GM12878 (cell line): Measurements from ENCODE around the gene XPOT.

Source experiments
- CTCF ChIP-seq, 3 experiments: IDR thresholded peaks in 2 of 3; conservative IDR thresholded peaks in 1 of 3; 2 replicates each; pipeline ENCODE4 v1.5.1; 2011; ENCODE audit warnings: low read depth in 3 of 3, low read length in 3 of 3, mild to moderate bottlenecking in 3 of 3, control low read depth in 2 of 3, moderate library complexity in 2 of 3, inconsistent platforms in 1 of 3, mixed read lengths in 1 of 3; ENCODE audit not compliant: control insufficient read depth in 2 of 3, insufficient read depth in 1 of 3; ENCODE audit errors: extremely low read depth in 1 of 3
- EZH2 ChIP-seq: IDR thresholded peaks from 2 replicates; pipeline ENCODE4 v1.6.1; 2012; ENCODE audit warnings: low read depth, mild to moderate bottlenecking, control low read depth, inconsistent platforms, low read length, borderline replicate concordance; ENCODE audit not compliant: control insufficient read depth
- GABPA ChIP-seq: IDR thresholded peaks from 2 replicates; pipeline ENCODE4 v1.6.1; 2014; ENCODE audit warnings: antibody characterized with exemption, low read depth, mild to moderate bottlenecking, inconsistent platforms
- HCFC1 ChIP-seq: fragments of 150-350 bp; IDR thresholded peaks from 2 replicates; pipeline ENCODE4 v1.6.1; 2014; ENCODE audit warnings: low read length
- NBN ChIP-seq: fragments of 450-650 bp; IDR thresholded peaks from 2 replicates; pipeline ENCODE4 v1.6.1; 2016

GRCh38 chr12:64419696-64420095 is 15.5 kb downstream of the XPOT start:
- no peak for TF ChIP-seq EZH2
- no peak for TF ChIP-seq CTCF (IDR thresholded peaks at IDR 0.05 in 2 of 3, conservative IDR thresholded peaks at IDR 0.05 in 1 of 3; ENCODE audit: control insufficient read depth in 2 of 3, extremely low read depth in 1 of 3, insufficient read depth in 1 of 3, low read depth in 3 of 3, low read length in 3 of 3)
- no peak for TF ChIP-seq NBN
- no peak for TF ChIP-seq HCFC1
- TF ChIP-seq GABPA, result no peak
